Ascending aorta (tissue), 2 donors: ENCODE data around the gene SPATS1. TPM values are rescaled to one million over a fixed set of nuclear protein-coding genes. Genes with fewer than 3 reads are reported as not detected.

Source experiments
- DNase-seq, 2 donors: peaks; one replicate each; pipeline ENCODE4 v3.0.0-alpha.2; 2019; ENCODE audit warnings: low spot score in 2 of 2
- H3K27ac ChIP-seq, 2 donors: fragments of 200-600 bp; sonication (generic); one replicate each; pipeline ENCODE4 v1.5.1; 2016 to 2017; ENCODE audit warnings: mild to moderate bottlenecking in 1 of 2
- H3K27me3 ChIP-seq: fragments of 200-600 bp; sonication (generic); one replicate; pipeline ENCODE4 v1.5.1; 2017
- H3K36me3 ChIP-seq, 2 donors: fragments of 200-600 bp; sonication (generic); one replicate each; pipeline ENCODE4 v1.5.1; 2016
- H3K4me1 ChIP-seq, 2 donors: fragments of 200-600 bp; sonication (generic); one replicate each; pipeline ENCODE4 v1.5.1; 2016 to 2017; ENCODE audit warnings: mild to moderate bottlenecking in 1 of 2
- H3K4me3 ChIP-seq, 2 donors: fragments of 200-600 bp; sonication (generic); one replicate each; pipeline ENCODE4 v1.5.1; 2016 to 2017; ENCODE audit warnings: mild to moderate bottlenecking in 1 of 2
- H3K9me3 ChIP-seq, 2 donors: fragments of 200-600 bp; sonication (generic); one replicate each; pipeline ENCODE4 v1.5.1; 2016
- intact Hi-C: fragments of 100-400 bp; cut with DNase I; formaldehyde crosslinking; loops from one replicate; pipeline ENCODE4 v1.15.1; 2023
- total RNA-seq: library from RNA; depleted of rRNA; stranded (reverse); fragments of >200 nt; gene quantifications from one replicate; pipeline ENCODE4 v1.1.0, GENCODE V29; 2016
- TF ChIP-seq, protein P1 (sequence below), 3 experiments: fragments of 200-600 bp in 2 of 3; fragments of 450-650 bp in 1 of 3; sonication (generic) in 2 of 3; IDR thresholded peaks; one replicate each; pipeline ENCODE4 v1.5.1; 2016 to 2019; ENCODE audit warnings: antibody characterized with exemption in 3 of 3, mild to moderate bottlenecking in 1 of 3, moderate library complexity in 1 of 3

SPATS1 gene, protein sequence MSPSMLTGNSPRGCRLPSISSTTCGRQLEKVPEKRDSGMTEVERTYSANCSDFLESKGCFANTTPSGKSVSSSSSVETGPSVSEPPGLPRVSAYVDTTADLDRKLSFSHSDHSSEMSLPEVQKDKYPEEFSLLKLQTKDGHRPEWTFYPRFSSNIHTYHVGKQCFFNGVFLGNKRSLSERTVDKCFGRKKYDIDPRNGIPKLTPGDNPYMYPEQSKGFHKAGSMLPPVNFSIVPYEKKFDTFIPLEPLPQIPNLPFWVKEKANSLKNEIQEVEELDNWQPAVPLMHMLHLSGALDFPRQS
- not detected for total RNA-seq

DNA sequence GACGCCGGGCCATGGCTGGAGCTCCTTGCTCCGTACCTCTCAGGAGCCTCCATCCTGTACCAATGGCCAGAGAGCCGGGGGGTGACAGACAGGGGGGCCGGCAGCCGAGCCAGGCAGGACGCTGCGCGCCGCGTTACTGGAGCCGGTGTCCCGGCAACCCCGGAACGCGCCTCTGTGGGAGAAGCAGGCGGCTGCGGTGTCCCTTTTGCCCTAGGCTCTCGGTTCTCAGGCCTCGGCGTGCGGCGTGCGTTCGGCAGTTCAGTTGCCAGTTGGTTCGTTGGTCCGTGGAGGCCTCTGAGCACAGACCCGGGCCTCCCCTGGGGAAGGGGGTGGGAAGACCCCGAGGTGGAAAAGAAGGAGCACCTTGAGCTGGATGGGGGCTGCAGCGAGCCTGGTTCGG is at the start of gene SPATS1:
Gene SPATS1 (plus strand): TSS at position 162 of the 400 bp plus-strand sequence. CDS start 446 bp downstream, outside the sequence.
- Histone ChIP-seq H3K9me3 (no peaks in the 10 kb centered on the region), H3K27me3 (peaks cover 3% of the 10 kb centered on the region), H3K4me3 (peak within 1 kb of the TSS; percentile 35 to 40), H3K36me3 (no peaks in the 10 kb centered on the region), H3K4me1 (no peaks in the 10 kb centered on the region), H3K27ac (no peak within 1 kb of the TSS)
- TF ChIP-seq, protein P1, sequence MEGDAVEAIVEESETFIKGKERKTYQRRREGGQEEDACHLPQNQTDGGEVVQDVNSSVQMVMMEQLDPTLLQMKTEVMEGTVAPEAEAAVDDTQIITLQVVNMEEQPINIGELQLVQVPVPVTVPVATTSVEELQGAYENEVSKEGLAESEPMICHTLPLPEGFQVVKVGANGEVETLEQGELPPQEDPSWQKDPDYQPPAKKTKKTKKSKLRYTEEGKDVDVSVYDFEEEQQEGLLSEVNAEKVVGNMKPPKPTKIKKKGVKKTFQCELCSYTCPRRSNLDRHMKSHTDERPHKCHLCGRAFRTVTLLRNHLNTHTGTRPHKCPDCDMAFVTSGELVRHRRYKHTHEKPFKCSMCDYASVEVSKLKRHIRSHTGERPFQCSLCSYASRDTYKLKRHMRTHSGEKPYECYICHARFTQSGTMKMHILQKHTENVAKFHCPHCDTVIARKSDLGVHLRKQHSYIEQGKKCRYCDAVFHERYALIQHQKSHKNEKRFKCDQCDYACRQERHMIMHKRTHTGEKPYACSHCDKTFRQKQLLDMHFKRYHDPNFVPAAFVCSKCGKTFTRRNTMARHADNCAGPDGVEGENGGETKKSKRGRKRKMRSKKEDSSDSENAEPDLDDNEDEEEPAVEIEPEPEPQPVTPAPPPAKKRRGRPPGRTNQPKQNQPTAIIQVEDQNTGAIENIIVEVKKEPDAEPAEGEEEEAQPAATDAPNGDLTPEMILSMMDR (IDR thresholded peaks at IDR 0.05): no peak
- intact Hi-C loops: no loop called here
- no peak for DNase-seq

DNA sequence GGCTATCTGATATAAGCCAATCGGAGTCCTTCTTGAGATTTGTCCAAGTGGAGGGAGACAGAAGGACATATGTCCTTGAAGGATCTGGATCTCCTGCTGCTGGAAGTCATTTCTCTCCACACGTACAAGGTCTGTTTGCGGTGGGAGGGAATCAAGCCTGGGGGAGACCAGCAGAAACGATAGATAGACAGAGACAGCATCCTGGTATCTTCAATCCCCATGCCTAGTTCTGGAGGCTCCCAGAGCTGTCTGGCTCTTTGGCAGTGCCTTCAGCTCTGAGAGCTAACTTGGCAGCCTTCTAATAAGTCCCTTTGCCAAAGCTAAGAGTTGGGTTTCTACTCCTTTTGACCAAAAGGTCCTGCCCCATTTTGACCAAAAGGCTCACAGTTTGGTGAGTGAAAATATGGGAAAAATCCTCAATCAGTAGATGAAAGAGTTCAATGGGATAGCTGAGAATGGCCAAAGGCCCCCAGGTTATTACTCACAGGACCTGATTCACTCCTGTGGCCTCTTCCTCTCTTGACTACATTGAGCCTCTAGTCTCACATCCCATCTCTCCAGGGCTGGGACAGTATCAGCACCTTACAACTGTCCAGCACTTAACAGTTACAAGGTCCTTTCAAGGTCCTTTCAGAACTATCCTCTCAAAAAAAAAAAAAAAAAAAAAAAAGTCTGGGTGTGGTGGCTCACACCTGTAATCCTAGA is 49.6 kb upstream of the SPATS1 start:
- Histone ChIP-seq H3K27ac (no peak overlapping the region), H3K9me3 (no peaks in the 10 kb centered on the region), H3K4me3 (no peak overlapping the region), H3K27me3 (peaks cover 8% of the 10 kb centered on the region), H3K36me3 (no peaks in the 10 kb centered on the region), H3K4me1 (peaks cover 6 to 7% of the 10 kb centered on the region in 2 donors)
- no peak for DNase-seq
- intact Hi-C loops: no loop called here
- TF ChIP-seq, protein P1 (IDR thresholded peaks at IDR 0.05): no peak

DNA sequence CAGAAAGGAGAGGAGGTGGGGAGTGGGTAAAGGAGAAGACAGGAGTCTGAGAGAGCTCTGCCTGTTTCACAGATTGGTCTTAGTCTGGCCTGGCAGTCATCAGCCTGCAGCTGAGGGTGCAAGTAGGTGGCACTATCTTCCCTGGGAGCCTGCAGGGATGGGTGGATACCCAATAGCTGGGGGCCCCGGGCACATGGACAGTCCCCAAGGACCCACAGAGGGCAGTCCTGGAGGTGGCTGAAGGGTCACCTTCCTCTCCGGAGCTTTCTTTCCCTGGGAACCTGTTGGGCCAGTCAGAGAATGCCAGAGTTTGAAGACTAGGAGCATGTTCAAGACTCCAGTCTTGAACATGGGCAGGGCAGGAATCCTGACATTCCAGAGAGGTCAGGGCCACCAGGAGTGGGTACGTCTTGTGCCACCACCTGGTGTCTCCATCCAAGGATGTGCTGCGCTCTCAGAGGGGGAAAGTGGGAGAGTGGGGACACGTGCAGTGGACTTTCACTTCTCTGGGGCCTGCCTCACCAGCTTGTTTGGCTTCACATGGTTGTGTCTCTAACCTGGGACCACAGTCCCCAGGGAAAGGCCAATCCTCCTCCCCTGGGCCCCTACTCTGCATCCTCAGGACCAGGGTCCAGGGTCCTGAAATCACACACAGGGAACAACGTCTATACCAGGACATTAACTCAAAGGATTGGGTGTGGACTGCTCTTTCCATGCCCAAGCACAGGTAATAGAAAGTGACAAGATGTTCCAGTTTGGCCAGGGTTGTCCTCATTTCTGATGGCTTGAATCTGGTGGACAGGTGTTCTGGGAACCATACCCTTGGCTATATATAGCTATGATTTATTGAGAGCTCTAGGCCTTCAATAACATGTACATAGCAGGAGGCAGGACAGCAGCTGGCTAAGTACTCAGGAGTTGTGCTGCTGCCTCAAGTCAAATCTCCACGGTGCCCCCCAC is 47.3 kb upstream of the SPATS1 start:
- no peak for DNase-seq
- TF ChIP-seq, protein P1 (IDR thresholded peaks at IDR 0.05): no peak

DNA sequence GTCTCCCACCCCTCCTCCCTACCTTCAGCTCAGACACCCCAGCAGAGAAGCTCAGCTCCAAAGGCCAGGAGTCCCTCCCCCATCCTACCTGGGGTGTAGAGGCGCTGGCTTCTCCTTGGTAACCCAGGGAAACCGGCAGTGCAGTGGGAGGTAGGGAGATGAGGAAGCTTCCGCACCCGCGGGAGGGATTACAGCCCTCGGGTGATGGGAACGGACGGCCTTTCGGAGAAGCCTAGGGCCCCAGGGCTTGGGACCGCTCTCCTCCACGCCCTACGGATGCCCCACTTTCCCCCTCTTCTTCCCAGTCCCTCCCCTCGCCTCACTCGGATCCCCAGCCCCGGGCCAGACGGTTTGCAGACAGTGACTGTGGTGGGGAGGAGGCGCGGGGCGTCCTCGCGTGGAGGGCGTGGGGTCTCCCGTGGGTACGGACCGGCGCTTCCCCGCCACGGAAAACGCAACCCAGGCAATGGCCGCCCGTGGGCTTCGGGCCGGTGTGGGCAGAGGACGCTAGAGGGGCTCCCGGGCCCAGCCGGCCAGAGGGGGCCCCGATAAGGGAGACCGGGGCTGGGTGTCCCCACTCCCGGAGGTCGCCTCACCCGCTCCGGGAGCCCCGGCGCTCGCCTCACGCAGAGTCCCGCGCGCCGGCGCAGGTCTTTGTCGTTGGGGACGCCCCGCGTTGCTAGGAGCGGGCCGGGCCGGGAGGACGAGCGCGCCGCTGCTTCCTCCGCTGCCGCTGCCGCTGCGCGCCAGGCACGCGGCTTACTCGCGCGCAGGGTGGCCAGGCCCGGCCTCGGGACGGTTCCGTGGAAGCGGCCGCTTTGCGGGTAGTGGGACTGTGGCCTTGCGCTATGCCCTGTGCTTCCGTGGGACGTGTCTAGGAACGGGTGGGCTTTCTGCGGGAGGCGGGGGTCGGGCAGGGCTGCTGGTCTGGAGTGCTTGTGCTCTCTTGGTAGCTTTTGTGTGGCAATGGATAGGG is 45.1 kb upstream of the SPATS1 start:
- DNase-seq: no peak
- intact Hi-C loops: no loop called here
- no peak overlapping the region for H3K27ac ChIP-seq
- peaks cover 9% of the 10 kb centered on the region for H3K27me3 ChIP-seq
- peak overlapping the region; percentile 40 to 60 for H3K4me3 ChIP-seq
- peaks cover 6 to 9% of the 10 kb centered on the region in 2 donors for H3K4me1 ChIP-seq
- TF ChIP-seq, protein P1 (IDR thresholded peaks at IDR 0.05): no peak
- H3K36me3 ChIP-seq: peaks cover 12 to 22% of the 10 kb centered on the region in 2 donors
- no peaks in the 10 kb centered on the region for H3K9me3 ChIP-seq

More for the DNA sequence above, 47.3 kb upstream of the SPATS1 start:
- H3K27me3 ChIP-seq: peaks cover 12% of the 10 kb centered on the region
- H3K27ac ChIP-seq: no peak overlapping the region
- H3K9me3 ChIP-seq: no peaks in the 10 kb centered on the region
- intact Hi-C loops: no loop called here
- peaks cover 6 to 9% of the 10 kb centered on the region in 2 donors for H3K4me1 ChIP-seq
- H3K4me3 ChIP-seq: no peak overlapping the region
- H3K36me3 ChIP-seq: peaks cover 0 to under 1% of the 10 kb centered on the region in 2 donors
